Activated CD8-positive, alpha-beta T cell treated with anti-CD3 and anti-CD28 coated beads for 36 hours (primary cell): ENCODE data around the gene CLDN14. TPM values are rescaled to one million over a fixed set of nuclear protein-coding genes. Genes with fewer than 3 reads are reported as not detected.

ENCODE experiments used
- ATAC-seq: fragments of 200-7000 bp; cut with Tn5 transposase; one replicate; pipeline ENCODE4 v1.10.0; 2021; ENCODE audit warnings: mild to moderate bottlenecking, moderate library complexity
- CTCF ChIA-PET: fragments of 350-600 bp; sonication (Branson Sonifier 250); formaldehyde crosslinking; loops from one replicate; lab custom pipeline; 2021; ENCODE audit warnings: antibody characterized with exemption; lab: Charles Lee
- POLR2A ChIA-PET: fragments of 350-600 bp; sonication (Branson Sonifier 250); formaldehyde crosslinking; loops from one replicate; lab custom pipeline; 2021; ENCODE audit warnings: antibody characterized with exemption; lab: Charles Lee
- DNase-seq: peaks from one replicate; pipeline ENCODE4 v3.0.0-alpha.2; 2020
- H3K27ac Mint-ChIP-seq: one replicate; pipeline ENCODE4 v1.8.0; 2021; ENCODE audit warnings: mild to moderate bottlenecking, mixed read lengths
- H3K27me3 Mint-ChIP-seq: one replicate; pipeline ENCODE4 v1.8.0; 2021; ENCODE audit warnings: mixed read lengths
- H3K36me3 Mint-ChIP-seq: one replicate; pipeline ENCODE4 v1.8.0; 2021; ENCODE audit warnings: low read depth, mixed read lengths
- H3K4me1 Mint-ChIP-seq: one replicate; pipeline ENCODE4 v1.8.0; 2021; ENCODE audit warnings: low read depth, mixed read lengths
- H3K4me3 Mint-ChIP-seq: one replicate; pipeline ENCODE4 v1.8.0; 2021; ENCODE audit warnings: mild to moderate bottlenecking, moderate library complexity, mixed read lengths
- H3K9me3 Mint-ChIP-seq: one replicate; pipeline ENCODE4 v1.8.0; 2021; ENCODE audit warnings: mixed read lengths
- CTCF ChIP-seq: fragments of 200-600 bp; IDR thresholded peaks from one replicate; pipeline ENCODE4 v1.8.0; 2022; ENCODE audit warnings: antibody characterized with exemption, mild to moderate bottlenecking
- intact Hi-C: fragments of 100-400 bp; cut with micrococcal nuclease; formaldehyde crosslinking; loops from one replicate; pipeline ENCODE4 v1.10.0; 2022
- total RNA-seq, 2 experiments: library from RNA; stranded (reverse); gene quantifications; one replicate each; pipeline ENCODE4 v1.2.3, GENCODE V29; 2021

The CLDN14 gene
- total RNA-seq, 2 experiments from 2014 or later = not detected

GRCh38 chr21:36461918-36462486 is 17.9 kb downstream of the CLDN14 start:
- ChIA-PET CTCF (no interaction called here), POLR2A (no interaction called here)
- Mint-ChIP-seq H3K27ac (no peak overlapping the region), H3K27me3 (no peaks in the 10 kb centered on the region), H3K4me3 (no peak overlapping the region), H3K9me3 (no peaks in the 10 kb centered on the region), H3K4me1 (no peaks in the 10 kb centered on the region), H3K36me3 (no peaks in the 10 kb centered on the region)
- TF ChIP-seq CTCF = no peak
- DNase-seq = no peak
- intact Hi-C loops = no loop called here
- ATAC-seq = no peak

- intact Hi-C loops = no loop called here
- ATAC-seq = no peak
- no peak for DNase-seq
- H3K4me3 Mint-ChIP-seq = no peak overlapping the region
- POLR2A ChIA-PET = no interaction called here
- H3K4me1 Mint-ChIP-seq = no peaks in the 10 kb centered on the region
- no peaks in the 10 kb centered on the region for H3K27me3 Mint-ChIP-seq
- no peaks in the 10 kb centered on the region for H3K9me3 Mint-ChIP-seq
- H3K36me3 Mint-ChIP-seq = no peaks in the 10 kb centered on the region
- CTCF ChIA-PET = no interaction called here
- H3K27ac Mint-ChIP-seq = no peak overlapping the region
- TF ChIP-seq CTCF = no peak
These were observed 18.5 kb downstream of the CLDN14 start for GRCh38 chr21:36461277-36461917.

- Mint-ChIP-seq H3K36me3 (no peaks in the 10 kb centered on the region), H3K27me3 (no peaks in the 10 kb centered on the region), H3K4me3 (no peak overlapping the region), H3K27ac (no peak overlapping the region), H3K9me3 (no peaks in the 10 kb centered on the region), H3K4me1 (no peaks in the 10 kb centered on the region)
- TF ChIP-seq CTCF = no peak
- DNase-seq = no peak
- no peak for ATAC-seq
- CTCF ChIA-PET = no interaction called here
- intact Hi-C loops = no loop called here
- POLR2A ChIA-PET = no interaction called here
These were observed 19.1 kb downstream of the CLDN14 start for GRCh38 chr21:36460866-36461265.

- ChIA-PET POLR2A (no interaction called here), CTCF (interaction anchor here (1.0 kb wide), 1 partner anchor 8 kb away, joined by 3 read pairs; no protein-coding TSS in a partner anchor)
- H3K9me3 Mint-ChIP-seq = no peaks in the 10 kb centered on the region
- H3K4me1 Mint-ChIP-seq = no peaks in the 10 kb centered on the region
- no peak for TF ChIP-seq CTCF
- no peak overlapping the region for H3K4me3 Mint-ChIP-seq
- H3K36me3 Mint-ChIP-seq = no peaks in the 10 kb centered on the region
- H3K27ac Mint-ChIP-seq = no peak overlapping the region
- H3K27me3 Mint-ChIP-seq = no peaks in the 10 kb centered on the region
- ATAC-seq = no peak
- no peak for DNase-seq
- intact Hi-C loops = no loop called here
These were observed 20.8 kb downstream of the CLDN14 start for GRCh38 chr21:36459098-36459497.

GRCh38 chr21:36456729-36457414 is 23.1 kb downstream of the CLDN14 start:
- POLR2A ChIA-PET = interaction anchor here (0.5 kb wide), 1 partner anchor 21 kb away, joined by 4 read pairs; no protein-coding TSS in a partner anchor
- CTCF ChIA-PET = no interaction called here
- Mint-ChIP-seq H3K4me3 (no peak overlapping the region), H3K4me1 (no peaks in the 10 kb centered on the region), H3K27me3 (peaks cover 1% of the 10 kb centered on the region), H3K36me3 (no peaks in the 10 kb centered on the region), H3K9me3 (no peaks in the 10 kb centered on the region), H3K27ac (no peak overlapping the region)
- intact Hi-C loops = no loop called here
- TF ChIP-seq CTCF = no peak
- DNase-seq (no peak), ATAC-seq (no peak)
